Measurements from ENCODE around the gene PLD5.
"Not testable (repeated sequence)": the region's sequence is repeated elsewhere in the genome, so short reads cannot be mapped to it uniquely, and the experiment has no call there.

Gene PLD5

GRCh38 chr1:242225767-242226573 is 298.5 kb downstream of the PLD5 start:
- H3K4me3 ChIP-seq (ENCODE audit: low read length): no peak overlapping the region
- DNase-seq (ENCODE audit: low read depth): no peak

GRCh38 chr1:242224878-242225766 is 299.4 kb downstream of the PLD5 start:
- DNase-seq (ENCODE audit: low read depth); H3K4me3 ChIP-seq (ENCODE audit: low read length): not testable (repeated sequence)

More at GRCh38 chr1:242225767-242226573, 298.5 kb downstream of the PLD5 start:
- no peak for TF ChIP-seq CTCF (conservative IDR thresholded peaks at IDR 0.05; ENCODE audit: low read length)

GRCh38 chr1:242224461-242224860 is 300.0 kb downstream of the PLD5 start:
- H3K4me3 ChIP-seq (ENCODE audit: low read length): no peak overlapping the region
- TF ChIP-seq CTCF (conservative IDR thresholded peaks at IDR 0.05; ENCODE audit: low read length): no peak
- no peak for DNase-seq (ENCODE audit: low read depth)

- no peak for TF ChIP-seq CTCF (conservative IDR thresholded peaks at IDR 0.05; ENCODE audit: low read length)
- DNase-seq (ENCODE audit: low read depth): no peak
These were observed 304.6 kb downstream of the PLD5 start for GRCh38 chr1:242219905-242220304.

GRCh38 chr1:242219298-242219901 is 305.1 kb downstream of the PLD5 start:
- no peak for DNase-seq (ENCODE audit: low read depth)
- no peak for TF ChIP-seq CTCF (conservative IDR thresholded peaks at IDR 0.05; ENCODE audit: low read length)
- no peak overlapping the region for H3K4me3 ChIP-seq (ENCODE audit: low read length)

More at GRCh38 chr1:242219905-242220304, 304.6 kb downstream of the PLD5 start:
- no peak overlapping the region for H3K4me3 ChIP-seq (ENCODE audit: low read length)

- DNase-seq (ENCODE audit: low read depth): no peak
- no peak for TF ChIP-seq CTCF (conservative IDR thresholded peaks at IDR 0.05; ENCODE audit: low read length)
- H3K4me3 ChIP-seq (ENCODE audit: low read length): no peak overlapping the region
These were observed 308.1 kb downstream of the PLD5 start for GRCh38 chr1:242216368-242216767.

- not testable (repeated sequence) for H3K4me3 ChIP-seq (ENCODE audit: low read length); DNase-seq (ENCODE audit: low read depth)
These were observed 310.0 kb downstream of the PLD5 start for GRCh38 chr1:242214455-242214854.

- H3K4me3 ChIP-seq (ENCODE audit: low read length); DNase-seq (ENCODE audit: low read depth): not testable (repeated sequence)
These were observed 311.5 kb downstream of the PLD5 start for GRCh38 chr1:242212961-242213360.
